Measurements from ENCODE around the gene PLRG1. TPM values are rescaled to one million over a fixed set of nuclear protein-coding genes. Genes with fewer than 3 reads are reported as not detected.

The PLRG1 gene
- total RNA-seq, 4 donors from 2014 or later, result 36.0 to 59.5 (median 44.8) TPM

- Histone ChIP-seq H3K4me1 (no peaks in the 10 kb centered on the region), H3K27ac (no peak overlapping the region)
- WGBS, result 77% methylated on average over 4 of the region's 4 CpGs
These were observed 31.0 kb downstream of the PLRG1 start for GRCh38 chr4:154519214-154519613.

GRCh38 chr4:154517591-154517990, 32.6 kb downstream of the PLRG1 start:
- Histone ChIP-seq H3K36me3 (no peaks in the 10 kb centered on the region), H3K27me3 (peaks cover 6% of the 10 kb centered on the region), H3K9me3 (no peaks in the 10 kb centered on the region), H3K4me3 (no peak overlapping the region), H3K27ac (no peak overlapping the region), H3K4me1 (no peaks in the 10 kb centered on the region)
- TF ChIP-seq POLR2AphosphoS5 (IDR thresholded peaks at IDR 0.05) (no peak), POLR2A (IDR thresholded peaks at IDR 0.05) (no peak), CTCF (IDR thresholded peaks at IDR 0.05) (no peak), EP300 (IDR thresholded peaks at IDR 0.05) (no peak)
- no peak for DNase-seq (ENCODE audit: low spot score in 2 of 2)
- WGBS, result 73% methylated on average over 4 of the region's 4 CpGs

More at GRCh38 chr4:154519214-154519613, 31.0 kb downstream of the PLRG1 start:
- H3K27me3 ChIP-seq, result peaks cover 6% of the 10 kb centered on the region
- no peak for DNase-seq (ENCODE audit: low spot score in 2 of 2)
- H3K36me3 ChIP-seq, result no peaks in the 10 kb centered on the region
- H3K4me3 ChIP-seq, result no peak overlapping the region
- TF ChIP-seq EP300 (IDR thresholded peaks at IDR 0.05) (no peak), CTCF (IDR thresholded peaks at IDR 0.05) (no peak), POLR2AphosphoS5 (IDR thresholded peaks at IDR 0.05) (no peak), POLR2A (IDR thresholded peaks at IDR 0.05) (no peak)
- no peaks in the 10 kb centered on the region for H3K9me3 ChIP-seq

- no peak overlapping the region for H3K4me3 ChIP-seq
- H3K27me3 ChIP-seq, result peaks cover 9% of the 10 kb centered on the region
- no peak for DNase-seq (ENCODE audit: low spot score in 2 of 2)
- 6% methylated on average over 1 of the region's 1 CpG for WGBS
- TF ChIP-seq POLR2A (IDR thresholded peaks at IDR 0.05), result no peak
- TF ChIP-seq CTCF (IDR thresholded peaks at IDR 0.05), result no peak
- TF ChIP-seq POLR2AphosphoS5 (IDR thresholded peaks at IDR 0.05), result no peak
- no peaks in the 10 kb centered on the region for H3K4me1 ChIP-seq
- no peaks in the 10 kb centered on the region for H3K9me3 ChIP-seq
- no peaks in the 10 kb centered on the region for H3K36me3 ChIP-seq
- no peak overlapping the region for H3K27ac ChIP-seq
These were observed 33.7 kb downstream of the PLRG1 start for GRCh38 chr4:154516318-154517029.

GRCh38 chr4:154511981-154512380, 38.2 kb downstream of the PLRG1 start:
- DNase-seq (ENCODE audit: low spot score in 2 of 2), result no peak
- Histone ChIP-seq H3K27ac (no peak overlapping the region), H3K27me3 (peaks cover 9% of the 10 kb centered on the region), H3K4me1 (peaks cover under 1% of the 10 kb centered on the region), H3K36me3 (no peaks in the 10 kb centered on the region), H3K9me3 (no peaks in the 10 kb centered on the region), H3K4me3 (no peak overlapping the region)
- no peak for TF ChIP-seq EP300 (IDR thresholded peaks at IDR 0.05)
- TF ChIP-seq CTCF (IDR thresholded peaks at IDR 0.05), result no peak
- no peak for TF ChIP-seq POLR2AphosphoS5 (IDR thresholded peaks at IDR 0.05)
- TF ChIP-seq POLR2A (IDR thresholded peaks at IDR 0.05), result no peak
- WGBS, result 61% methylated on average over 4 of the region's 4 CpGs

- 86% methylated on average over 2 of the region's 2 CpGs for WGBS
- TF ChIP-seq POLR2AphosphoS5 (IDR thresholded peaks at IDR 0.05) (no peak), CTCF (IDR thresholded peaks at IDR 0.05) (no peak), EP300 (IDR thresholded peaks at IDR 0.05) (no peak)
- no peak for DNase-seq (ENCODE audit: low spot score in 2 of 2)
- Histone ChIP-seq H3K4me1 (peaks cover 5% of the 10 kb centered on the region), H3K9me3 (no peaks in the 10 kb centered on the region), H3K36me3 (no peaks in the 10 kb centered on the region), H3K4me3 (no peak overlapping the region), H3K27me3 (peaks cover 9% of the 10 kb centered on the region), H3K27ac (no peak overlapping the region)
These were observed 38.7 kb downstream of the PLRG1 start for GRCh38 chr4:154511548-154511947.
